A549 treated with dexamethasone at 1 μM for 4 hours (cell line): ENCODE measurements around the gene OPA3. TPM values are rescaled to one million over a fixed set of nuclear protein-coding genes. Genes with fewer than 3 reads are reported as not detected.

Experiments used
- total RNA-seq: library from RNA; stranded (reverse); fragments of 200-300 nt; extraction: Qiagen RNA extraction; gene quantifications from 5 replicates; pipeline ENCODE4 v1.2.3, GENCODE V29; 2022

OPA3 gene
- 11.7 to 21.3 TPM (median 20.2 TPM) in 5 replicates for total RNA-seq

GRCh38 chr19:45584332-45585157 is at the start of gene OPA3:
Gene OPA3 (minus strand): TSS chr19:45584802. CDS start chr19:45584764, 38 bp downstream.

GRCh38 chr19:45601524-45602374 is 17.1 kb upstream of the OPA3 start, which contains the start of gene GPR4:
Gene GPR4 (minus strand): TSS chr19:45602212. CDS start chr19:45591866, 10,346 bp downstream.

GRCh38 chr19:45506989-45507871 is 77.4 kb downstream of the OPA3 start, which contains the start of gene VASP:
Gene VASP (plus strand): TSS chr19:45507479. CDS start chr19:45507772, 293 bp downstream.

GRCh38 chr19:45498411-45499195 is 86.0 kb downstream of the OPA3 start, which contains the start of gene PPM1N:
Gene PPM1N (plus strand): TSS chr19:45498443. CDS start chr19:45498473, 30 bp downstream.

Other genes with a start within 250 kb of the OPA3 start
- 0.62 to 1.3 TPM (median 1.1 TPM) in 5 replicates for gene KLC3, start 244.1 kb downstream of the OPA3 start, total RNA-seq
- gene ERCC2, start 214.2 kb downstream of the OPA3 start, total RNA-seq, result 9.5 to 13.9 TPM (median 12.7 TPM) in 5 replicates
- gene PPP1R13L, start 179.7 kb downstream of the OPA3 start, total RNA-seq, result 32.4 to 52.2 TPM (median 43.0 TPM) in 5 replicates
- 41.3 to 57.6 TPM (median 55.5 TPM) in 5 replicates for gene POLR1G, start 178.2 kb downstream of the OPA3 start, total RNA-seq
- gene ERCC1, start 160.9 kb downstream of the OPA3 start, total RNA-seq, result 149 to 178 TPM (median 171 TPM) in 5 replicates
- 8.6 to 13.4 TPM (median 11.1 TPM) in 5 replicates for gene FOSB, start 116.8 kb downstream of the OPA3 start, total RNA-seq
- 10.8 to 17.9 TPM (median 13.1 TPM) in 5 replicates for gene RTN2, start 87.8 kb downstream of the OPA3 start, total RNA-seq
- gene PPM1N, start 86.4 kb downstream of the OPA3 start, total RNA-seq, result 6.0 to 7.2 TPM (median 6.8 TPM) in 5 replicates
- 226 to 268 TPM (median 254 TPM) in 5 replicates for gene VASP, start 77.3 kb downstream of the OPA3 start, total RNA-seq
- gene GPR4, start 17.4 kb upstream of the OPA3 start, total RNA-seq, result 0.25 to 0.58 TPM (median 0.36 TPM) in 5 replicates
- gene EML2, start 54.6 kb upstream of the OPA3 start, total RNA-seq, result 19.7 to 25.5 TPM (median 24.2 TPM) in 5 replicates
- 1.4 to 4.1 TPM (median 2.4 TPM) in 5 replicates for gene GIPR, start 83.4 kb upstream of the OPA3 start, total RNA-seq
- 660 to 1,062 TPM (median 681 TPM) in 5 replicates for gene SNRPD2, start 107.2 kb upstream of the OPA3 start, total RNA-seq
- gene QPCTL, start 107.9 kb upstream of the OPA3 start, total RNA-seq, result 7.4 to 8.9 TPM (median 8.4 TPM) in 5 replicates
- 7.0 to 12.9 TPM (median 10.9 TPM) in 5 replicates for gene FBXO46, start 146.1 kb upstream of the OPA3 start, total RNA-seq
- gene MEIOSIN, start 148.6 kb upstream of the OPA3 start, total RNA-seq, result 0.02 to 0.09 TPM (median 0.05 TPM) in 5 replicates
- 13.3 to 26.4 TPM (median 25.2 TPM) in 5 replicates for gene SIX5, start 184.4 kb upstream of the OPA3 start, total RNA-seq
- 24.2 to 45.1 TPM (median 38.9 TPM) in 5 replicates for gene DMPK, start 197.7 kb upstream of the OPA3 start, total RNA-seq
- 16.2 to 37.1 TPM (median 33.7 TPM) in 5 replicates for gene DMWD, start 208.0 kb upstream of the OPA3 start, total RNA-seq
- 0.04 TPM in 2 of 5 replicates, not detected in the others for gene RSPH6A, start 230.5 kb upstream of the OPA3 start, total RNA-seq